Pancreas (tissue), 10 donors: ENCODE results near the gene SLC43A1. TPM values are rescaled to one million over a fixed set of nuclear protein-coding genes. Genes with fewer than 3 reads are reported as not detected.
"Not testable (repeated sequence)": the region's sequence is repeated elsewhere in the genome, so short reads cannot be mapped to it uniquely, and the experiment has no call there.

ENCODE experiments used
- ATAC-seq, 4 donors: fragments of 200-7000 bp; cut with Tn5 transposase; one replicate each; pipeline versions ENCODE4 v1.8.0 to v1.9.1; 2020; ENCODE audit warnings: mild to moderate bottlenecking in 4 of 4, moderate library complexity in 4 of 4
- DNase-seq, 6 donors: peaks; one replicate each; pipeline ENCODE4 v3.0.0-alpha.2; 2020
- FAIRE-seq: peaks from 2 replicates; lab custom pipeline; 2012; peaks lifted over from hg19 to GRCh38; lab: Jason Lieb, UNC
- H3K27ac ChIP-seq, 4 donors: fragments of 200-600 bp; sonication (generic); 1 replicate in 3 of 4; 2 replicates in 1 of 4; pipeline versions ENCODE4 v1.5.0 to v1.8.0; 2020
- H3K27me3 ChIP-seq, 4 donors: fragments of 200-600 bp; one replicate each; pipeline ENCODE4 v1.8.0; 2021
- H3K36me3 ChIP-seq, 3 donors: fragments of 200-600 bp; sonication (generic) in 1 of 3; one replicate each; pipeline versions ENCODE4 v1.5.0 to v1.8.0; 2020 to 2021
- H3K4me1 ChIP-seq, 3 donors: fragments of 200-600 bp; one replicate each; pipeline ENCODE4 v1.8.0; 2021
- H3K4me3 ChIP-seq, 4 donors: fragments of 200-600 bp; sonication (generic) in 2 of 4; one replicate each; pipeline versions ENCODE4 v1.5.0 to v1.8.0; 2020 to 2021
- H3K9me3 ChIP-seq, 4 donors: fragments of 200-600 bp; one replicate each; pipeline ENCODE4 v1.8.0; 2021
- CTCF ChIP-seq, 4 donors: fragments of 200-600 bp; sonication (generic) in 3 of 4; IDR thresholded peaks; one replicate each; pipeline versions ENCODE4 v1.5.0 to v1.8.0; 2021; ENCODE audit warnings: antibody characterized with exemption in 4 of 4
- WGBS, 2 donors: extraction: QIAGEN DNeasy Blood & Tissue Kit; methylation state at CpG; one replicate each; pipeline ENCODE4 v1.1.7; 2013; 5-methylcytosine and 5-hydroxymethylcytosine counted together
- intact Hi-C, 3 donors: fragments of 100-400 bp; cut with DNase I; formaldehyde crosslinking; loops; one replicate each; pipeline versions ENCODE4 v1.11.1 to v1.14.2; 2022
- polyA plus RNA-seq, 2 donors: library from polyadenylated mRNA; stranded (reverse); fragments of 200-250 nt; gene quantifications; one replicate each; pipeline ENCODE4 v1.2.3, GENCODE V29; 2013
- total RNA-seq, 6 donors: library from RNA; stranded (reverse); fragmentation: NEBNext Ultra II Directional in 4 of 6; extraction: Animal tissue kit (Norgen Biotek cat#: 25700) in 4 of 6; gene quantifications; one replicate each; pipeline versions ENCODE4 v1.2.1 to v1.2.4, GENCODE V29; 2021 to 2023
- donor health status: healthy with polysubstance abuse.
- donor health status: DM: no; HTN: no; CAD: no; lungs with moderate emphysema.
- donor health status: DM: no; HTN: no; CAD: no.
- donor health status: control.
- donor health status: control.
- donor health status: Bipolar disorder and iron deficiency.
- donor health status: DM: yes; HTN: yes; CAD: no.
- donor health status: DM: no; HTN: no; CAD: no.
- donor health status: DM: no; HTN: no; CAD: no.
- donor health status: DM: yes; HTN: yes; CAD: no.

Gene SLC43A1
- total and polyA plus RNA-seq, 8 donors: 78.3 to 280 (median 122) TPM

- intact Hi-C loops: loop anchor here in 1 of 3 donors (10.0 kb wide), 1 partner anchor 113 kb away; no protein-coding TSS in a partner anchor
- FAIRE-seq (no peak), ATAC-seq (peak in 3 of 4 donors; percentile 6 to 17 (median 15)), DNase-seq (no peak)
- Histone ChIP-seq H3K9me3 (no peaks in the 10 kb centered on the region), H3K4me1 (peaks cover 4 to 24% (median 17%) of the 10 kb centered on the region in 3 donors), H3K4me3 (no peak overlapping the region), H3K27me3 (no peaks in the 10 kb centered on the region), H3K27ac (no peak overlapping the region), H3K36me3 (no peaks in the 10 kb centered on the region)
- WGBS, 2 donors: 17% methylated on average over 7 of the region's 7 CpGs
- no peak for TF ChIP-seq CTCF (IDR thresholded peaks at IDR 0.05)
These were observed 57.9 kb downstream of the SLC43A1 start for GRCh38 chr11:57457643-57458023.

GRCh38 chr11:57456960-57457642, 58.4 kb downstream of the SLC43A1 start:
- peak; percentile 74 to 95 (median 88) for DNase-seq
- peaks cover 4 to 24% (median 17%) of the 10 kb centered on the region in 3 donors for H3K4me1 ChIP-seq
- FAIRE-seq: no peak
- no peaks in the 10 kb centered on the region for H3K36me3 ChIP-seq
- no peak overlapping the region for H3K4me3 ChIP-seq
- WGBS, 2 donors: 13 to 15% methylated on average over 19 of the region's 19 CpGs
- TF ChIP-seq CTCF (IDR thresholded peaks at IDR 0.05): peak; percentile 94 to 98 (median 96)
- no peak overlapping the region for H3K27ac ChIP-seq
- intact Hi-C loops: loop anchor here in 1 of 3 donors (10.0 kb wide), 1 partner anchor 112 kb away; no protein-coding TSS in a partner anchor
- H3K9me3 ChIP-seq: no peaks in the 10 kb centered on the region
- peak; percentile 67 to 91 (median 79) for ATAC-seq
- no peaks in the 10 kb centered on the region for H3K27me3 ChIP-seq

GRCh38 chr11:57453543-57454177, 61.8 kb downstream of the SLC43A1 start:
- Histone ChIP-seq H3K9me3 (no peaks in the 10 kb centered on the region), H3K36me3 (no peaks in the 10 kb centered on the region), H3K27ac (peak overlapping the region in 1 of 4 donors; percentile 23), H3K4me3 (no peak overlapping the region), H3K4me1 (peaks cover 0 to 11% (median 4%) of the 10 kb centered on the region in 3 donors), H3K27me3 (no peaks in the 10 kb centered on the region)
- FAIRE-seq (no peak), ATAC-seq (peak; percentile 35 to 79 (median 63)), DNase-seq (peak in 1 of 6 donors; percentile 46)
- intact Hi-C loops: loop anchor here in 1 of 3 donors (10.0 kb wide), 1 partner anchor 109 kb away; no protein-coding TSS in a partner anchor
- no peak for TF ChIP-seq CTCF (IDR thresholded peaks at IDR 0.05)
- WGBS, 2 donors: 62 to 73% methylated on average over 2 of the region's 2 CpGs

GRCh38 chr11:57446055-57446454, 69.4 kb downstream of the SLC43A1 start:
- H3K4me3 ChIP-seq: no peak overlapping the region
- no peaks in the 10 kb centered on the region for H3K4me1 ChIP-seq
- no peaks in the 10 kb centered on the region for H3K36me3 ChIP-seq
- TF ChIP-seq CTCF (IDR thresholded peaks at IDR 0.05): no peak
- no peaks in the 10 kb centered on the region for H3K9me3 ChIP-seq
- FAIRE-seq (no peak), DNase-seq (no peak), ATAC-seq (no peak)
- WGBS, 2 donors: 88 to 90% methylated on average over 1 of the region's 1 CpG
- H3K27me3 ChIP-seq: no peaks in the 10 kb centered on the region
- H3K27ac ChIP-seq: no peak overlapping the region
- intact Hi-C loops: no loop called here

- H3K4me1 ChIP-seq, ATAC-seq, DNase-seq, FAIRE-seq, H3K27ac ChIP-seq, H3K9me3 ChIP-seq, intact Hi-C loops, H3K27me3 ChIP-seq, H3K4me3 ChIP-seq, H3K36me3 ChIP-seq: not testable (repeated sequence)
- WGBS, 2 donors: 81 to 84% methylated on average over 8 to 9 of the region's 9 CpGs
These were observed 70.4 kb downstream of the SLC43A1 start for GRCh38 chr11:57445122-57445394.
